Occipital lobe (tissue), 2 donors: ENCODE data around the gene ACOT11. TPM values are rescaled to one million over a fixed set of nuclear protein-coding genes. Genes with fewer than 3 reads are reported as not detected.

Source experiments
- DNase-seq: peaks from one replicate; lab custom pipeline; 2025; lab: John Stamatoyannopoulos, UW
- total RNA-seq: library from RNA; depleted of rRNA; stranded (reverse); fragments of >200 nt; gene quantifications from one replicate; pipeline ENCODE4 v1.2.3, GENCODE V29; 2014

ACOT11 gene
- total RNA-seq, 1 donor from 2014 or later: 1.9 TPM

GRCh38 chr1:54537611-54538010 lies 10.4 kb upstream of the ACOT11 start:
- no peak for DNase-seq

GRCh38 chr1:54538538-54538937 lies 9.5 kb upstream of the ACOT11 start:
- DNase-seq: no peak

- DNase-seq: no peak
Observed at GRCh38 chr1:54540582-54541295, 7.3 kb upstream of the ACOT11 start.

- DNase-seq: no peak
Observed at GRCh38 chr1:54542120-54542961, 5.7 kb upstream of the ACOT11 start.

- DNase-seq: no peak
Observed at GRCh38 chr1:54542962-54543539, 5.0 kb upstream of the ACOT11 start.

GRCh38 chr1:54543729-54544496 lies 4.1 kb upstream of the ACOT11 start:
- DNase-seq: no peak

- DNase-seq: no peak
Observed at GRCh38 chr1:54545916-54546635, 2.0 kb upstream of the ACOT11 start.

- DNase-seq: no peak
Observed at GRCh38 chr1:54546651-54547401, 1.2 kb upstream of the ACOT11 start.

- no peak for DNase-seq
Observed at GRCh38 chr1:54548389-54549044, 489 bp downstream of the ACOT11 start.

GRCh38 chr1:54549181-54549924 lies 1.3 kb downstream of the ACOT11 start:
- no peak for DNase-seq

- DNase-seq: no peak
Observed at GRCh38 chr1:54551891-54552290, 3.9 kb downstream of the ACOT11 start.

GRCh38 chr1:54553602-54554313 lies 5.7 kb downstream of the ACOT11 start:
- no peak for DNase-seq

GRCh38 chr1:54556110-54556509 lies 8.1 kb downstream of the ACOT11 start:
- DNase-seq: no peak

GRCh38 chr1:54557671-54558355 lies 9.8 kb downstream of the ACOT11 start:
- DNase-seq: no peak

GRCh38 chr1:54558434-54559030 lies 10.5 kb downstream of the ACOT11 start:
- DNase-seq: no peak

- no peak for DNase-seq
Observed at GRCh38 chr1:54559111-54559548, 11.1 kb downstream of the ACOT11 start.

GRCh38 chr1:54559771-54560231 lies 11.8 kb downstream of the ACOT11 start:
- DNase-seq: no peak
